Measurements from ENCODE around the gene CCDC97.
A peak's percentile ranks its signal among the peaks of the same experiment; 100 is the strongest.

Gene CCDC97

DNA sequence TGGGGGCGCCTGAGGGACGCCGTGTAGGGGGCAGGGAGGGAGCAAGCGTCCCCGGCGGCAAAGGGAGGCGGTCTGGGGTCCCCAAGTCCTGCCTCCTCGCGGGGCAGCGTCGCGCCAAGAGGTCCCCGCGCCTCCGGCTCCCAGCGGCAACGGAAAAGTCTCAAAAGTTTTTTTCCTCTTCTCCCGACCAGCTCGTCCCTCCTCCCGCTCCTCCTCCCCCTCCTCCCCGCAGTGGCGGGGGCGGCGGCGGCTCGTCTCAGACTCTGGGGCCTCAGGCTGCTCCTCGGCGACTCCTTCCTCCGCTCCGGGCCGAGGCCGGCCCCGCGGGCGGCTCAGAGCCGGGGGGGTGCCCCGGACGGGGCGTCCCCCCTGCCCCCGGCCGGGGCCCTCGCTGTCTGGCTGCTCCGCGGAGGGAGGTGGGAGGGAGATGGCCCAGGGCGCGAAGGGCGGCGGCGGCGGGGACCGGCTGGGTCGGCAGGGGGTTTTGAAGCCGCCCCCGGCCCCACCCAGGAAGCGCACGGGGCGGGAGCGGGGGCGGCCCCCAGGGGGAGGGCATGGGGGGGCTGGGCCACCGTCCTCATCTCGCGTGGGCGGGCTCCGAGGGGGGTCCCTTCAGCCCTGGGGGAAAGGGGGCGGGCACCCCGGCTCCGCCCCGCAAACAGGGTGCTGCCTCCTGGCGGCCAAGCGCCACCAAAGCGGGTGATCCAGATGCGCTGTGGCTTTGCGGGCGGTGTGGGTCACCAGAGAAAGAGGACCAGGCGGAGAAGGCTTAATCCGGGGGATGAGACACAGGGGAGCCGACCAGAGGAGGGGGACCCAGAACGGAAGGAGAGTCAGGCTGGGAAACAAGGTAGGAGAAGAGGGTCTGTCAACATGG lies 43.7 kb downstream of the CCDC97 start, which contains the start of gene TGFB1 (continued):
- TF ChIP-seq ZNF394 (tag by site-specific recombination; IDR thresholded peaks at IDR 0.05; ENCODE audit: borderline replicate concordance) (0 out of 2 replicates have a peak, but pooled peaks have one; percentile 6), ZNF239 (tag by site-specific recombination; IDR thresholded peaks at IDR 0.05) (no peak), ZBTB11 (tag by site-specific recombination; conservative IDR thresholded peaks at IDR 0.05; ENCODE audit: low read depth) (no peak), ZNF629 (tag by site-specific recombination; IDR thresholded peaks at IDR 0.05) (no peak), IKZF3 (tag by site-specific recombination; IDR thresholded peaks at IDR 0.05) (peak; percentile 69), ZNF777 (tag by site-specific recombination; IDR thresholded peaks at IDR 0.05; ENCODE audit: borderline replicate concordance) (no peak), ZNF266 (tag by site-specific recombination; IDR thresholded peaks at IDR 0.05; ENCODE audit: low read depth) (no peak), SP3 (tag by site-specific recombination; IDR thresholded peaks at IDR 0.05) (peak; percentile 96), TCF7L2 (IDR thresholded peaks at IDR 0.05; ENCODE audit: borderline replicate concordance, low read depth, low read length) (no peak), BCL11A (tag by site-specific recombination; IDR thresholded peaks at IDR 0.05; ENCODE audit: low read depth) (no peak), HOXC10 (CRISPR knock-in tag; IDR thresholded peaks at IDR 0.05) (no peak), ZBTB17 (tag by site-specific recombination; IDR thresholded peaks at IDR 0.05) (peak; percentile 50; the same call in 1 of the 2 replicates), ZNF654 (tag by site-specific recombination; IDR thresholded peaks at IDR 0.05; ENCODE audit: low read depth) (no peak; the same call in 1 of the 2 replicates), GLIS2 (tag by site-specific recombination; IDR thresholded peaks at IDR 0.05) (peak; percentile 88), ZNF37A (tag by site-specific recombination; IDR thresholded peaks at IDR 0.05) (no peak), ZNF785 (tag by site-specific recombination; IDR thresholded peaks at IDR 0.05) (no peak), ZNF658 (tag by site-specific recombination; IDR thresholded peaks at IDR 0.05) (no peak), ZNF248 (tag by site-specific recombination; IDR thresholded peaks at IDR 0.05) (no peak), PATZ1 (tag by site-specific recombination; IDR thresholded peaks at IDR 0.05) (peak; percentile 93), ZSCAN16 (tag by site-specific recombination; IDR thresholded peaks at IDR 0.05) (no peak), ZBTB44 (tag by site-specific recombination; IDR thresholded peaks at IDR 0.05) (no peak), REST (tag by site-specific recombination; IDR thresholded peaks at IDR 0.05) (no peak), ZNF366 (tag by site-specific recombination; conservative IDR thresholded peaks at IDR 0.05) (no peak), ZNF280C (tag by site-specific recombination; IDR thresholded peaks at IDR 0.05) (no peak)
- TF ChIP-seq, protein P1, sequence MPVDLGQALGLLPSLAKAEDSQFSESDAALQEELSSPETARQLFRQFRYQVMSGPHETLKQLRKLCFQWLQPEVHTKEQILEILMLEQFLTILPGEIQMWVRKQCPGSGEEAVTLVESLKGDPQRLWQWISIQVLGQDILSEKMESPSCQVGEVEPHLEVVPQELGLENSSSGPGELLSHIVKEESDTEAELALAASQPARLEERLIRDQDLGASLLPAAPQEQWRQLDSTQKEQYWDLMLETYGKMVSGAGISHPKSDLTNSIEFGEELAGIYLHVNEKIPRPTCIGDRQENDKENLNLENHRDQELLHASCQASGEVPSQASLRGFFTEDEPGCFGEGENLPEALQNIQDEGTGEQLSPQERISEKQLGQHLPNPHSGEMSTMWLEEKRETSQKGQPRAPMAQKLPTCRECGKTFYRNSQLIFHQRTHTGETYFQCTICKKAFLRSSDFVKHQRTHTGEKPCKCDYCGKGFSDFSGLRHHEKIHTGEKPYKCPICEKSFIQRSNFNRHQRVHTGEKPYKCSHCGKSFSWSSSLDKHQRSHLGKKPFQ (tag by site-specific recombination; IDR thresholded peaks at IDR 0.05), result no peak
